SK-N-MC (cell line): ENCODE measurements around the gene TAC3.
"Not testable (repeated sequence)": the region's sequence is repeated elsewhere in the genome, so short reads cannot be mapped to it uniquely, and the experiment has no call there.

Experiments
- EZH2 ChIP-seq: fragments of 200-600 bp; sonication (generic); IDR thresholded peaks from one replicate; pipeline ENCODE4 v1.6.1; 2017; ENCODE audit warnings: antibody characterized with exemption
- FOXP2 ChIP-seq: optimal IDR thresholded peaks from 2 replicates; pipeline ENCODE3; 2011; ENCODE audit warnings: mild to moderate bottlenecking, moderate library complexity; ENCODE audit not compliant: insufficient read depth; ENCODE audit errors: extremely low read length, control extremely low read depth
- POLR2AphosphoS5 ChIP-seq: IDR thresholded peaks from 2 replicates; pipeline ENCODE4 v1.6.1; 2012; ENCODE audit warnings: mild to moderate bottlenecking, low read depth, low read length, borderline replicate concordance

DNA sequence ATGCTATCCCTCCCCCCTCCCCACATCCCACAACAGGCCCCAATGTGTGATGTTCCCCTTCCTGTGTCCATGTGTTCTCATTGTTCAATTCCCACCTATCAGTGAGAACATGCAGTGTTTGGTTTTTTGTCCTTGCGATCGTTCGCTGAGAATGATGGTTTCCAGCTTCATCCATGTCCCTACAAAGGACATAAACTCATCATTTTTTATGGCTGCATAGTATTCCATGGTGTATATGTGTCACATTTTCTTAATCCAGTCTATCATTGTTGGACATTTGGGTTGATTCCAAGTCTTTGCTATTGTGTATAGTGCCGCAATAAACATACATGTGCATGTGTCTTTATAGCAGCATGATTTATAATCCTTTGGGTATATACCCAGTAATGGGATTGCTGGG, 36.8 kb upstream of the TAC3 start:
- not testable (repeated sequence) for TF ChIP-seq POLR2AphosphoS5, EZH2, FOXP2
